ENCODE data around the gene SMIM12.

DNA sequence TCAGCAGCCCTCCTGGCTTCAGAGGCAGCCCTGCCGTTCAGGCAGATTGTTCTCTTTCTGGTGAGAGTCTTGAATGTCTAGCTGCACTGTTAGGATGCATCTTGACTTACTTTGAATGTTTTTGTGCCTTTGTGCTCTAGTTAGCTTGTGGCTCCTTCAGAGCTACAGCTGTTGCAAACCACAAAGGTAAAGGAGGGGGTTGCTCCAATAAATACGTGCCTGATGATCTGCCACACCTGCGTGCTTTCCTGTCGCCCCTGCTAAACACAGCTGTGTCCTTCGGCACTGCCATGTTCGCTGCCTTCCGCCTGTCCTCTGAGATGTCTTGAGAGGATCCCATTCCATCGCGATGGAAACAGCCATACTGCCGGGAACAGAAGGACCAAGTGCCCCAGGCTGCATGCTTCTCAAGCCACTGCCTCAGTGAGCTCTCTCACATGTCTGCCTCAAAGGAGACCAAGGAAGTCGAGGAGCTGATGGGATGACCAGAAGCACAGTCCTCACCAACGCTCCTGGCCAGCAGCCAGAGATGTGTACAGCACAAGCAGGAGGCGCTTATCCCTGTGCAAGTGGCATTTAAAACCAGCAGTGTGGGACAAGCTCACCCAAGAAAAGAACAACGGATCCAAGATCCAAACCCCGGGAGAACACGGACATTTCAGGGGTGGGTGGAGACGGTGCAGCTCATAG lies 12.0 kb upstream of the SMIM12 start:
- no peak for TF ChIP-seq TSHZ2 (CRISPR knock-in tag; IDR thresholded peaks at IDR 0.05)
- TF ChIP-seq TOX (CRISPR knock-in tag; IDR thresholded peaks at IDR 0.05; ENCODE audit: borderline replicate concordance) = no peak
- no peak for TF ChIP-seq RARB (CRISPR knock-in tag; IDR thresholded peaks at IDR 0.05)
- TF ChIP-seq OSR1 (CRISPR knock-in tag; IDR thresholded peaks at IDR 0.05) = no peak
- TF ChIP-seq, protein P1, sequence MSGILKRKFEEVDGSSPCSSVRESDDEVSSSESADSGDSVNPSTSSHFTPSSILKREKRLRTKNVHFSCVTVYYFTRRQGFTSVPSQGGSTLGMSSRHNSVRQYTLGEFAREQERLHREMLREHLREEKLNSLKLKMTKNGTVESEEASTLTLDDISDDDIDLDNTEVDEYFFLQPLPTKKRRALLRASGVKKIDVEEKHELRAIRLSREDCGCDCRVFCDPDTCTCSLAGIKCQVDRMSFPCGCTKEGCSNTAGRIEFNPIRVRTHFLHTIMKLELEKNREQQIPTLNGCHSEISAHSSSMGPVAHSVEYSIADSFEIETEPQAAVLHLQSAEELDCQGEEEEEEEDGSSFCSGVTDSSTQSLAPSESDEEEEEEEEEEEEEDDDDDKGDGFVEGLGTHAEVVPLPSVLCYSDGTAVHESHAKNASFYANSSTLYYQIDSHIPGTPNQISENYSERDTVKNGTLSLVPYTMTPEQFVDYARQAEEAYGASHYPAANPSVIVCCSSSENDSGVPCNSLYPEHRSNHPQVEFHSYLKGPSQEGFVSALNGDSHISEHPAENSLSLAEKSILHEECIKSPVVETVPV (CRISPR knock-in tag; IDR thresholded peaks at IDR 0.05) = no peak
- TF ChIP-seq ZFP3 (CRISPR knock-in tag; IDR thresholded peaks at IDR 0.05) = no peak
- no peak for TF ChIP-seq CSDC2 (CRISPR knock-in tag; IDR thresholded peaks at IDR 0.05)
- no peak for TF ChIP-seq ZC3H10 (CRISPR knock-in tag; IDR thresholded peaks at IDR 0.05)
- no peak for TF ChIP-seq ESRRG (CRISPR knock-in tag; IDR thresholded peaks at IDR 0.05)
- no peak for TF ChIP-seq POU6F1 (CRISPR knock-in tag; IDR thresholded peaks at IDR 0.05; ENCODE audit: borderline replicate concordance, low read depth)
- no peak for TF ChIP-seq PATZ1 (CRISPR knock-in tag; IDR thresholded peaks at IDR 0.05; ENCODE audit: borderline replicate concordance)
